GM18519 (cell line): ENCODE results near the gene ZC3H7A.
"Not testable (repeated sequence)": the region's sequence is repeated elsewhere in the genome, so short reads cannot be mapped to it uniquely, and the experiment has no call there.

Experiments used
- ATAC-seq: cut with Tn5 transposase; IDR thresholded peaks from one replicate; pipeline ENCODE4 v1.9.1; 2021; ENCODE audit warnings: mild to moderate bottlenecking, moderate library complexity; ENCODE audit not compliant: unreplicated experiment, low FRiP score

ZC3H7A gene

DNA sequence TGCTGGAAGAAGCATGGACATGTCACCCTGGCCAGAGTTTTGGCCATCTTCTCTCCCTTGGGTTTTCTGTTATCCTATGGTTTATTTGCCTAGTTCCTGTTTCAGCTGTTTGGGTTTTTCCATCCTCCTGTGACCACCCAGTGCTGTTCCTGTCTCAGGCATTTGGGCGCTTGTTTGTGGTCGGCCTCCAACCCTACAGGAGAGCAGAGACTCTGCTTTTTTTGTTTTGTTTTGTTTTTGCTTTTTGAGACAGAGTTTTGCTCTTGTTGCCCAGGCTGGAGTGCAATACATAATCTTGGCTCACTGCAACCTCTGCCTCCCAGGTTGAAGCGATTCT lies 3.3 kb upstream of the ZC3H7A start:
- ATAC-seq = no peak

DNA sequence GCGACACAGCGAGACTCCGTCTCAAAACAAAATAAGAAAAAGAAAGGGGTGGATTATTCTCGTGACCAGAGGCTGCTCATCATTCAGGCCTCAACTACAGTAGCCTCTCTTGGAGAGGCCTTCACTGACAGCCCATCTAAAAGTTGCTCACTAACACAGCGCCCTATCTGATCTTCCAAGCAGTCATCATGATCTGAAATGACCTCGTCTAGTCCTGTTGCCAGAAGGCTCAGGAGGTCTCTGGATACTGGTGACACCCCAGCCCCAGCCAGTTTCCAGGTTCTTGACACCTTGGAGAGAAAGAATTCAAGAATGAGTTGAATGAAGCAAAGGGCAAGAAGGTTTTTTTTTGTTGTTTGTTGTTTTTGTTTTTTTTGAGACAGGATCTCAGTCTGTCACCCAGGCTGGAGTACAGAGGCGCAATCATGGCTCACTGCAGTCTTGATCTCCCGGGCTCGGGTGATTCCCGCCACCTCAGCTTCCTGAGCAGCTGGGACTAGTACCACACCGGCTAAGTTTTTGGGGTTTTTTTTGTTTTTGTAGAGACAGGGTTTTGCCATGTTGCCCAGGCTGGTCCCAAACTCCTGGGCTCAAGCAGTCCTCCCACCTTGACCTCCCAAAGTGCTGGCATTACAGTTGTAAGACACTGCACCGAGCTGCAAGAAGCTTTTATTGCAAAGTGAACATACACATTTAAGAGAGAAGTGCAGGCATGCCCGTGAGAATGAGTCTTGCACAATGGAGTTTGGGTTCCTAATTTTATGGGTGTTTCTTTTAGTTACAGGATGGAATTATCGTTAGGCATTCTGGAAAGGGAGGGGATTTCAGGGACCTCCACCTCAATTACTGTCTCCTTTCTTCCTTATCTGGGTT lies 2.7 kb upstream of the ZC3H7A start:
- ATAC-seq = no peak

DNA sequence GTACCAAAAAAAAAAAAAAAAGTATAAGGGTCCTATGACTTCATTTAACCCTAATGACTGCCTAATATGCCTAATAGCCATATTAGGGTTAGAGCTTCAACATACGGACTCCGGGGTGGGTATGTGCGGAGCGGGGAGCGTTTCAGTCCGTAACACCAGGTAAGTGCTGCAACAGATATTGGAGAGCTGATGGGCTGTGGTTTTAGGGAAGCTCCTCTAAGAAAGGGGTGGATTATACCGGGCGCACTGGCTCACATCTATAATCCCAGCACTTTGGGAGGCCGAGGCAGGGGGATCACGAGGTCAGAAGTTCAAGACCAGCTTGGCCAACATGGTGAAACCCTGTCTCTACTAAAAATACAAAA lies 1.9 kb upstream of the ZC3H7A start:
- no peak for ATAC-seq

DNA sequence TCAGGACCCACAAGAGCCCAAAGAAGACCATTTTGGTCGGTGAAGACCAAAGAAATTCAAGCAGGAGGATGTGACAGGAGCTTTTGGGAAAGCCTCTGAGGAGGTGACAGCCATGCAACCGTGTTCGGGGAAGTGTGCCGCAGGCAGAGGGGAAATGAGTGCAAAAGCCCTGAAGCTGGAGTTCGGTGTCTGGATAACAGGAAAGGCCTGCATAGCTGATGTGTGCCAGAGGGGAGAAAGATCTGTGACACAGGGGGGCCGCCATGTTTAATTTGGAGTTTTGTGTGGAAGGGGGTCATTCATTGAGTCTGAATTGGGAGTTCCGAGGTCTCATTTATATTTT lies 870 bp upstream of the ZC3H7A start:
- no peak for ATAC-seq

DNA sequence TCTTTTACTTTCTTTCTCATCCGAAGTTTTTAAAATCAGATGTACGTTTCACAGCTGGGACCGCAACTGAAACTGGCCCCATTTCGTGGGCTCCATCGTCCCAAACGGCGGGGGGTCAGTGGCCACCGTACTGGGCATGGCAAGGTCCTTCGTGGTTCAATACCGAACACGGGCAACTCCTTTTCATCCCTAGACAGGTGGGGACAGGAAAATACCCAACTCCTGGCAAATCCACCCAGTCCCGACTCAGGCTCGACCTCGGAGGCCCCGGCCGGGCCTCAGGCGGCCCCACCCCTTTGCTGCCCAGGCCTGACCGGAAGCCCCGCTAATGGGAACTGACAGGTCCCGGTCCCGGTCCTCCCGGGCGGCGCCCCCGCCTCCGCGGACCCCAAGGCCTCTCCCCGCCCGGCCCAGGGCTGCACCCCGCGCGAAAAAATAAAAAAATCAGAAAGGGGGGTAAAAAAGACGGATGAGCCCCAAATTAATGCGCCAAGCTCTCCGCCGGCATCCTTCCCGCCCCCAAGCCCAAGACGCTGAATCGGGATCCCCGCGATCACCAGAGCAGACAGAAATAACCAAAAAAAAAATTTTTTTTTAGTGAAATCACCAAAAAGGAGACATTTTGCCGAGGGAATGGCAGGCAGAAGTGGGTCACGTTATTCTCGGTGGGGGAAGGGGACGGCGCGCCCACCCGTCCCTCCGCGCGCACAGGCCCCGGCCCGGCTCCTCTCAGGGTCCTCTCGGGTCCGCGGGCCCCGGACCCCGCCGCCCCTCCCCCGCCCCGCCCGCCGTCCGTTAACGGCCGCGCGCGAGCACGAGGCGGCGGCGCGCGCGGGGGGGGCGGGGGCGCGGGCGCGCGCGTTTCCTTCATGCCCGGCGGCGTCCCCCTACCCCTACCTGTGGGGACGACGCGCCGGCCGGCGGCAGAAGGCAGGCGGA lies 562 bp downstream of the ZC3H7A start:
- ATAC-seq = peak; percentile 7

DNA sequence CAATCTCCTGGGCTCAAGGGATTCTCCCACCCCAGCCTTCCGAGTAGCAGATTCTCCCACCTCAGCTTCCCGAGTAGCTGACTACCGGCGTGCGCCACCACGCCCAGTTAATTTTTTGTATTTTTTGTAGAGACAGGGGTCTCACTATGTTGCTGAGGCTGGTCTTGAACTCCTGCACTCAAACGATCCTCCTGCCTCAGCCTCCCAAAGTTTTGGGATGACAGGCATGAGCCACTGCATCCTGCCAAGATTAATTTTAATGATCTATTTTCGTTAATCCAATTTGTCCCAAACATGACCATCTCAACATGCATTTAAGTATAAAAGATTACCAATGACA lies 1.2 kb downstream of the ZC3H7A start:
- ATAC-seq = no peak

DNA sequence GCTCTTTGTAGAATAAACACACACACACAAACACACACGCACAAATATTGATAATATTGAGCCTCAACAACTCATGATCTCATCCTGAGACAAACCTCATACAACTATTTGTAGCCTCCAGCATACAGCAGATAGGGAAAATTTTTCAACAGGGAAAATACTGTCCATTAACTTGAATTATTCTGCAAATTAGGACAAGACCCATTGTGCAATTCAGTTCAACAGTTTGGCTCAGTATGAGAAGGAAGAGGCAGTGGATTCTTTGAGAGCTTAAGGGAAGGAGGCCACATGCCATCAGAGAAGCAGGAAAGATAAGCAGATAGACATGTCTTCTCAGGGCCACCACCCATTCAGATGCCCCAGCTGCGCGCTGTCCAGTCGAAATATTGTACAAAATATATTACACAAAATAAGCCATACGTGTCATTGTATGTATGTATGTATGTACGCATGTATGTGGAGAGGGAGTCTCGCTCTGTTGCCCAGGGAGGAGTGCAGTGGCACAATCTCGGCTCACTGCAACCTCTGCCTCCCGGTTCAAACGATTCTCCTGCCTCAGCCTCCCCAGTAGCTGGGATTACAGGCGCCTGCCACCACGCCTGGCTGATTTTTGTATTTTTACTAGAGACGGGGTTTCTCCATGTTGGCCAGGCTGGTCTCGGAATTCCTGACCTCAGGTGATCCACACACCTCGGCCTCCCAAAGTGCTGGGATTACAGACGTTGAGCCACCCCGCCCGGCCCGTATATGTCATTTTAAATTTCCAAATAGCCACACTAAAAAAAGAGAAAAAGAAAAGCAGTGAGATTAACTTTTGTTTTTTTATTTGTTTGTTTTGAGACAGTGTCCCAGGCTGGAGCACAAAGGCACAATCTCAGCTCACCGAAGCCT lies 1.8 kb downstream of the ZC3H7A start:
- ATAC-seq = no peak

DNA sequence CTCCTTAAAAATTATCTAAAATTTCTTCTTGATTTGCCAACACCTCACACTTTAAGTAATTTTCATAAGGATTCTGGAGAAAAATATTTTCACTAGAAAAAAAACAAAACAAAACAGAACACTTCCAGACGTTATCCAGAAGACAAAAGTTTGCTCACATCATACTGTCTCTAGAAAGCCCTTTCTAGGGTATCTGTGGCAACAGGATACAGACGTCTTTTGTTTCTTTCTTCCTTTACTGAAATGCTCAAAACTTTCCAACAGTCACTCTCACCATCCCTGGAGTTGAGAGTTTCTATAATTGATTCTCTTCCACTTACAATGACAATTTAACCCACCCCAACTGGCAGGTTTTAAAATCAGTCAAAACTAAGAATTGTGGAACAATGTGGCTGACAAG lies 2.6 kb downstream of the ZC3H7A start:
- ATAC-seq = no peak

DNA sequence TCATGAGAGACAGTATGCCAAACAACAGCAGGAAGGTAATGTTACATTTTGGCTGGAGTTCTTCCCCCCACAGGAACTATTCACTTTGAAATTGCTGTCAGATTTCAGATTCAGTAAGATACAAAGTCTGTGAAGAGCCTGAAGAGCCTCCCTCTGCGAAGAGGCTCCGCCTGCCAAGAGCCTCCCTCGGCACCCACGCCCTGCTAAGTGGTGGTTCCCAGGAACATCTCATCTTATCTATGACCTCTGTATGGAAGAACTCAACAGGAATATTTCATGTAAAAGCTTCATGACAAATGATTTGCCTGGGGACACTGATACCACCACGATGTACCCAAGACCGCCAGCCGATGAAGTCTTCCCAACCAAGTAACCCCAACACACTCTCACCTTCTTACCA lies 3.2 kb downstream of the ZC3H7A start:
- ATAC-seq = no peak

DNA sequence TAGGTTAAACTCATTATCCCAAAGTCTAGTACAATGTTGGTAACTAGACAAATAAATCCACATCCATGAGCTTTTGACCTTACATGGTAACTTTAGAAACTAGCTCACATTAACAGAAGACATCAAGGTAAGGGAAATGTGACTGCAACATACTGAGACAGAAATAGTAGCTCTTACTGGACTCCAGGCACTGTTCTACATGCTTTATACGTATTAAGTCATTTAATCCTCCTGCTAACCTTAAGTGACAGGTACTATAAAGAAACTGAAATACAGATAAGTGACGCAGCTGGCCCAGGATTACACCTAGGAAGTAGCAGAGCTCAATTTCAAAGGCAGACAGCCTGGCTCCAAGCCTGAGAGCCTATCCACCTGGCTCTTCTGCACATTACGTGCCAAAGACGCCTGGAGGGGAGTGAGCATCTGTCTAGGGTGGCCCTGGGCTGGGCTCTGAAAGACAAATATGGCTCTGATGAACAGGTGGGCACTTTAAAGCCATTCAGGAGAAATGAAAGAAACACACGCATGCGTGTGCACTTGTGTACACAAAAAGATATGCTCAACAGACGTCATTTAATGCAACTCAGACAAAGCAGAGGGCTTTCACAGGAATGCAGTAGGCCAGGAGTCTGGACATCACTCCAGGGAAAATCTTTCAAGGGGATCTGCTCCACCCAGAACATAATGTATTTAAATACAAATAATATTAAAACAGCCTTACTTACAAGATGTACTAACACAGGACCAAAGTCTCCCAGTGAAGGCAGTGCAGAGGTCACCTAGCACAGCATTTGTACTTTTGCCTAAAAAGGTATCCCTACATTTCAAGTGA lies 4.4 kb downstream of the ZC3H7A start:
- no peak for ATAC-seq

DNA sequence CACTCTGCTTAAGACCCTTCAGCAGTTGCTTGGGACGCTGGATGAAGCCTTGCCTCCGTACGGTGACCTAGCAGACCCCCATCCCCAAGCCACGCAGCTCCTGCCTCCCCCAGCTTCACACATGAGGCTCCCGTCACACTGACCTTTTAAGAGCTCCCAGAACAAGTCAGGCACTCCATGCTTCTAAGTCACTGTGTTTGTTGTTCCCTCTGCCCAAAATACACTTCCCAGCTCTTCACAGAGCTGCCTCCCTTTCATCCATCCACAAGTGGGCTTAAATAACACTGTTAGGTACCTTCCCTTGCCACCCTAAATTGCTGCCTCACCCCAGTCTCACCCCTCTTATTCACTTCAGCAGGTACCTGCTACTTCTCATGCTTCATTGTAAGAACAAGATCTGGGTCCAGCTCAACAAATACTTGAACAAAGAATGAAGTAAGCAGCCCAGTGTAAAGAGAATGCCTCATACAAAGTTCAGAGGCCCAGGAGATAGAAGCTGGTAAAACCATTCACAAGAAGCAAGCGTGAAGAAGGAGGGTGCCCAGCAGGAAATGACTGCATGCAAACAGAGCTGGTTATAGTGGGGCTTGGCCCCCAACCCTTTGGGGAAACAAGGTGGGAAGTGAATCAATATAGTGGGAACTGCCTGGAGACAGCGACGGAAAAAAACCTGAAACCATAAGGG lies 5.8 kb downstream of the ZC3H7A start:
- ATAC-seq = no peak

DNA sequence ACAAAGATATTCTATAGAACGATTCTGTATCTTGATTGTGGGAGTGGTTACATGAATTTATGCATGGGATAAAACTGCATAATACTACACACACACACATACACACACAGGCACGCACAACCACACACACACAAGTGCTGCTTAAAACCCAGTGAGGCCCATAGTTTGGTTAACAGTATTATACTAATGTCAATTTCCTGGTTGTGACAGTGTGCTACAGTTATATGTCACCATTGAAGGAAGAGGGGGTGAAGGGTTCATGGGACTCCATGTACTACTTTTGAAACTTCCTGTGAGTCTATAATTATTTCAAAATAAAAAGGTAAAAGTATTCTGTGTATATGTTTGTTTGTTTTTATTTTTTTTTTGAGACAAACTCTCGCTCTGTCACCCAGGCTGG lies 8.1 kb downstream of the ZC3H7A start:
- ATAC-seq = no peak

DNA sequence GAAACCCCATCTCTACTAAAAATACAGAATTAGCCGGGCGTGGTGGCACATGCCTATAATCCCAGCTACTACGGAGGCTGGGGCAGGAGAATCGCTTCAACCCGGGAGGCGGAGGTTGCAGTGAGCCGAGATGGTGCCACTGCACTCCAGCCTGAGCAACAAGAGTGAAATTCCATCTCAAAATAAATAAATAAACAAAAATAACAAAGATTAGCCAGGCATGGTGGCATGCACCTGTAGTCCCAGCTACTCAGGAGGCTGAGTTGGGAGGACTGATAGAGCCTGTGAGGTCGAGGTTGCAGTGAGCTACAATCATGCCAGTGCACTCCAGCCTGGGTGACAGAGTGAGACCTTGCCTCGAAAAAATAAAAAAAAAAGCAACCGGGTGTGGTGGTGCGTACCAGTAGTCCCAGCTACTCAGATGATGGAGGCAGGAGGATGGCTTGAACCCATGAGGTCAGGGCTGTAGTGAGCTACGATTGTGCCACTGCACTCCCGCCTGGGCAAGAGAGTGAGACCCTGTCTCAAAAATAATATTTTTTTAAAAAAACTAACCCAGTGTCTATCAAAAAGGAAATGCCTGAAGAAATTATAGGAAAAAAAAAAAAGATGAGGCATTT lies 12.0 kb downstream of the ZC3H7A start:
- ATAC-seq = not testable (repeated sequence)

DNA sequence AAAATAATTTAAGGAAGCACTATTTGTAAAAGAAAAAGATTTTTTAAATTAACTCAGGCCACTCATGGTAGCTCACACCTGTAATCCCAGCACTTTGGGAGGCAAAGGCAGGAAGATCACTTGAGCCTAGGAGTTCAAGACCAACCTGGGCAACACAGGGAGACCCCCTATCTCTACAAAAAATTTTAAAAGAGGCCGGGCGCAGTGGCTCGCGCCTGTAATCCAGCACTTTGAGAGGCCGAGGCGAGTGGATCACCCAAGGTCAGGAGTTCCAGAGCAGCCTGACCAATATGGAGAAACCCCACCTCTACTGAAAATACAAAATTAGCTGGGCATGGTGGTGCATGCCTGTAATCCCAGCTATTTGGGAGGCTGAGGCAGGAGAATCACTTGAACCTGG lies 12.7 kb downstream of the ZC3H7A start:
- not testable (repeated sequence) for ATAC-seq

DNA sequence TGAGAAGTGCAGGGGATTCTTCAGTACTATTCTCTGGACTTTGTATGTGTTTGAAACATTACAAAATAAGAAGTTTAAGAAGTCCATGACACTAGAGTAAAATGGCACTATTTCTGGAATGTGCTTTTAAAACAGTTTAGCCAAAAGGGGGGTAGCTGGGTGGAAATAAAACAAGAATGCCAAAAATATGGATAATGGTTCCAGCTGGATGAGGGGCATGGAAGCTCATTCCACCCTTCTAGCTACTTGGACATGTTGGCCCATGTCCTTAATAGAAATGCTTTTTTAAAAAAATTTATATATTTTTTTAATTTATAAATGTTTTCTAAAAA lies 13.1 kb downstream of the ZC3H7A start:
- no peak for ATAC-seq

DNA sequence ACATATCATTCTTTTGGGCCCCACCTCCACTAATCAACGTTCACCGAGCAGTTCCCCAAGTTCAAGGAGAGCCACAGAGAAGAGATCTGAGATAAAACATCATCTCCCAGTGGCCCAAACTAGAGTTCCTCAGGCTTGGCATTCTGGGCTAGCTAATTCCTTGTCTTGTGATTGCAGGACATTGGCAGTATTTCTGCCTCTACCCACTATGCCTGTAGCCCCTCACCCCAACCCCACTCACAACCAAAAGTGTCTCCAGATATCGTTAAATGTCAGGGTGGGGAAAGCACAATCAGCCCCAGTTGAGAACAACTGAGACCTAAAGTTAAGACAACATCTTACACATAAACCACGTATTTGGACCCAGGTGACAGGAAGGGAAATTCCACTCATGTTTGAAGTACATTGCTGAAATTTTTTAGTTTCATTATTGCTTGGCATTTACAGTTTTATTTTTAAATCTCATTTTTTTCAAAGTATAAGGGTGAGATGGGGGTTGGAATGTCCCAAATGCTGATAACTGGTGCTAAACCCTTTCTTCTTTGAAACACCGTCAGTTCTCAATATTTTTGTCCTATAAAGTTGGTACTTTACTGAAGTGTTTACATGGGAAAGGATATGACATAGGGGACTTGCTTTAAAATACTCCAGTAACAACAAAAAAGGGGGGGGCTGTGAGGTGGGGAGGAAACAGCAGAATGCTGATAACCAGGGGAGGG lies 13.6 kb downstream of the ZC3H7A start:
- peak; percentile 39 for ATAC-seq

DNA sequence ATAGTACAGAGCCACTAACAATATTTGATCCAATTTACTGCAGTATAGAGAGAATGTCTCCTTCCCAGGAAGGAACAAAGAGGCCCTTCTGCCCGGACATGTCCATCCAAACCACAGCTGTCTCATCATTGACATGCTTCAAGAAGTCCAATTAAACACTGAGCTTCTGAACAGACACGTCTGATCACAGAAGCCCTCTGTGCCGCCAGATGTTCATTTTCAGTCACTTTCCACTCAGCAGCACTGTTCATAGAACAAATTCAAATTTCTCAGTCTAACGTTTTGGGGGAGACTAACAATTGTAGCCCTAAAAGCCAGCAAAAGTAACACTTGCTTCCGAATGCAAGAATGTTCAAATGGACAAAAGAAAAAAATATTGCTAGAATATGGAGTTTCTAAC lies 15.3 kb downstream of the ZC3H7A start:
- no peak for ATAC-seq

DNA sequence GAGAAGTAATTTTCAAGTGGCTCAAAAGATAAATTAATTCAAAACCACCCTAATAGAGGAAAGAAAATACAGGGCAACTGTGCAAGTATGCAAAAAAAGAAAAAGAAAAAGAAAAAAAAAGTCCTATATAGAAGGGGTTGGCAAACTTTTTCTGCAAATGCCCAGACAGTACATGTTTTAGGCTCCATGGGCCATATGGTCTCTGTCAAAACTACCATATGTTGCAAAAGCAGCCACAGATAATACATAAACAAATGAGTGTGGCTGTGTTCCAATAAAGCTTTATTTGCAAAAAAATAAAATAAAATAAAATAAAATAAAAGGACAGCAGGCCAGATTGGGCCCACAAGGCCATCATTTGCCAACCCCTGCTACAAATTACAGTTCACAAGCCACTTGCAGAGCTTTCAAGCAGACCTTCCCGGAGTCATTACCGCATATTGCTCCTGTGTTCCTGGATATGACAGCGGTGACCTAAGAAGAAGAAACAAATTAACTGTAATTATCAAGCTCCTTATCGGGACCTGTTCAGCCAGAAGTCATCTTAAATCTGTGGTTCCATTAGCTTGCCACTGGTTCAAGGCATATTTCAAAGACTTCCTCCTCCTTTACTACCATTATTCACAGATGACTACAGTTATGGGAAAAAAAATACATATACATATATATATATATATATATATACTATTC lies 15.9 kb downstream of the ZC3H7A start:
- ATAC-seq = no peak
